ENCODE measurements around the gene SUDS3.
A peak's percentile ranks its signal among the peaks of the same experiment; 100 is the strongest.
"Not testable (repeated sequence)": the region's sequence is repeated elsewhere in the genome, so short reads cannot be mapped to it uniquely, and the experiment has no call there.

The SUDS3 gene

GRCh38 chr12:118347916-118348315 is 28.4 kb upstream of the SUDS3 start:
- no peak overlapping the region for H3K27ac Mint-ChIP-seq
- H3K36me3 Mint-ChIP-seq (ENCODE audit: low read depth) = peaks cover 4% of the 10 kb centered on the region
- ATAC-seq (no peak), DNase-seq (no peak)
- no peaks in the 10 kb centered on the region for H3K27me3 Mint-ChIP-seq
- no peaks in the 10 kb centered on the region for H3K9me3 Mint-ChIP-seq
- peaks cover 42% of the 10 kb centered on the region for H3K4me1 Mint-ChIP-seq
- H3K4me3 Mint-ChIP-seq = no peak overlapping the region

GRCh38 chr12:118350908-118351559 is 25.3 kb upstream of the SUDS3 start:
- Mint-ChIP-seq H3K27ac (no peak overlapping the region), H3K4me1 (peaks cover 55% of the 10 kb centered on the region), H3K9me3 (peaks cover 3% of the 10 kb centered on the region), H3K27me3 (no peaks in the 10 kb centered on the region), H3K4me3 (no peak overlapping the region), H3K36me3 (ENCODE audit: low read depth) (peaks cover 25% of the 10 kb centered on the region)
- no peak for ATAC-seq
- no peak for DNase-seq

GRCh38 chr12:118353721-118354120 is 22.6 kb upstream of the SUDS3 start:
- Mint-ChIP-seq H3K27me3 (no peaks in the 10 kb centered on the region), H3K9me3 (peaks cover 3% of the 10 kb centered on the region), H3K4me1 (peaks cover 60% of the 10 kb centered on the region), H3K27ac (no peak overlapping the region), H3K4me3 (no peak overlapping the region), H3K36me3 (ENCODE audit: low read depth) (peaks cover 26% of the 10 kb centered on the region)
- DNase-seq = no peak
- ATAC-seq = no peak

- not testable (repeated sequence) for H3K9me3 Mint-ChIP-seq, H3K4me3 Mint-ChIP-seq, DNase-seq, H3K27me3 Mint-ChIP-seq, ATAC-seq
- H3K4me1 Mint-ChIP-seq = peaks cover 58% of the 10 kb centered on the region
- H3K27ac Mint-ChIP-seq = peak overlapping the region; percentile 64
- H3K36me3 Mint-ChIP-seq (ENCODE audit: low read depth) = peaks cover 26% of the 10 kb centered on the region
Measured at GRCh38 chr12:118354503-118354902, 21.9 kb upstream of the SUDS3 start.

GRCh38 chr12:118354903-118355302 is 21.5 kb upstream of the SUDS3 start:
- peaks cover 26% of the 10 kb centered on the region for H3K36me3 Mint-ChIP-seq (ENCODE audit: low read depth)
- H3K27me3 Mint-ChIP-seq = no peaks in the 10 kb centered on the region
- H3K9me3 Mint-ChIP-seq = peaks cover 3% of the 10 kb centered on the region
- H3K27ac Mint-ChIP-seq = peak overlapping the region; percentile 64
- peak overlapping the region; percentile 21 for H3K4me3 Mint-ChIP-seq
- ATAC-seq = no peak
- peaks cover 60% of the 10 kb centered on the region for H3K4me1 Mint-ChIP-seq
- DNase-seq = no peak

- Mint-ChIP-seq H3K27me3 (no peaks in the 10 kb centered on the region), H3K27ac (peak overlapping the region; percentile 96), H3K9me3 (peaks cover 3% of the 10 kb centered on the region), H3K4me1 (peaks cover 63% of the 10 kb centered on the region), H3K4me3 (peak overlapping the region; percentile 28), H3K36me3 (ENCODE audit: low read depth) (peaks cover 26% of the 10 kb centered on the region)
- no peak for DNase-seq
- no peak for ATAC-seq
Measured at GRCh38 chr12:118355843-118356242, 20.5 kb upstream of the SUDS3 start.

GRCh38 chr12:118356809-118357256 is 19.5 kb upstream of the SUDS3 start:
- peaks cover 63% of the 10 kb centered on the region for H3K4me1 Mint-ChIP-seq
- peaks cover 3% of the 10 kb centered on the region for H3K9me3 Mint-ChIP-seq
- H3K36me3 Mint-ChIP-seq (ENCODE audit: low read depth) = peaks cover 26% of the 10 kb centered on the region
- peak overlapping the region; percentile 96 for H3K27ac Mint-ChIP-seq
- H3K27me3 Mint-ChIP-seq = no peaks in the 10 kb centered on the region
- DNase-seq = no peak
- H3K4me3 Mint-ChIP-seq = peak overlapping the region; percentile 93
- ATAC-seq = peak; percentile 47

GRCh38 chr12:118357257-118358007 is 18.9 kb upstream of the SUDS3 start:
- DNase-seq = peak; percentile 53
- Mint-ChIP-seq H3K4me1 (peaks cover 63% of the 10 kb centered on the region), H3K9me3 (peaks cover 3% of the 10 kb centered on the region), H3K36me3 (ENCODE audit: low read depth) (peaks cover 26% of the 10 kb centered on the region), H3K27me3 (no peaks in the 10 kb centered on the region), H3K27ac (peak overlapping the region; percentile 96), H3K4me3 (peak overlapping the region; percentile 93)
- ATAC-seq = peak; percentile 78

GRCh38 chr12:118358008-118358359 is 18.4 kb upstream of the SUDS3 start:
- H3K9me3 Mint-ChIP-seq = peaks cover 3% of the 10 kb centered on the region
- peak overlapping the region; percentile 96 for H3K27ac Mint-ChIP-seq
- peaks cover 62% of the 10 kb centered on the region for H3K4me1 Mint-ChIP-seq
- peaks cover 26% of the 10 kb centered on the region for H3K36me3 Mint-ChIP-seq (ENCODE audit: low read depth)
- ATAC-seq (no peak), DNase-seq (no peak)
- H3K4me3 Mint-ChIP-seq = peak overlapping the region; percentile 93
- H3K27me3 Mint-ChIP-seq = no peaks in the 10 kb centered on the region

GRCh38 chr12:118358612-118359540 is 17.5 kb upstream of the SUDS3 start:
- ATAC-seq (no peak), DNase-seq (no peak)
- Mint-ChIP-seq H3K27me3 (no peaks in the 10 kb centered on the region), H3K36me3 (ENCODE audit: low read depth) (peaks cover 19% of the 10 kb centered on the region), H3K4me3 (peak overlapping the region; percentile 93), H3K9me3 (peaks cover 3% of the 10 kb centered on the region), H3K4me1 (peaks cover 56% of the 10 kb centered on the region), H3K27ac (peak overlapping the region; percentile 96)

GRCh38 chr12:118359541-118359915 is 16.8 kb upstream of the SUDS3 start:
- peak; percentile 47 for ATAC-seq
- Mint-ChIP-seq H3K9me3 (peaks cover 3% of the 10 kb centered on the region), H3K36me3 (ENCODE audit: low read depth) (peaks cover 14% of the 10 kb centered on the region), H3K4me1 (peaks cover 54% of the 10 kb centered on the region), H3K27ac (peak overlapping the region; percentile 96), H3K4me3 (peak overlapping the region; percentile 93), H3K27me3 (no peaks in the 10 kb centered on the region)
- peak; percentile 26 for DNase-seq

- Mint-ChIP-seq H3K36me3 (ENCODE audit: low read depth) (peaks cover 3% of the 10 kb centered on the region), H3K9me3 (no peaks in the 10 kb centered on the region), H3K27ac (no peak overlapping the region), H3K4me3 (no peak overlapping the region), H3K4me1 (peaks cover 42% of the 10 kb centered on the region), H3K27me3 (no peaks in the 10 kb centered on the region)
- ATAC-seq = no peak
- DNase-seq = no peak
Measured at GRCh38 chr12:118361092-118361404, 15.3 kb upstream of the SUDS3 start.

- H3K27ac Mint-ChIP-seq = no peak overlapping the region
- H3K27me3 Mint-ChIP-seq = no peaks in the 10 kb centered on the region
- H3K4me1 Mint-ChIP-seq = peaks cover 34% of the 10 kb centered on the region
- ATAC-seq (no peak), DNase-seq (no peak)
- peaks cover 2% of the 10 kb centered on the region for H3K36me3 Mint-ChIP-seq (ENCODE audit: low read depth)
- no peaks in the 10 kb centered on the region for H3K9me3 Mint-ChIP-seq
- no peak overlapping the region for H3K4me3 Mint-ChIP-seq
Measured at GRCh38 chr12:118361889-118362288, 14.5 kb upstream of the SUDS3 start.

- Mint-ChIP-seq H3K4me1 (peaks cover 27% of the 10 kb centered on the region), H3K36me3 (ENCODE audit: low read depth) (no peaks in the 10 kb centered on the region), H3K27ac (no peak overlapping the region), H3K9me3 (no peaks in the 10 kb centered on the region), H3K4me3 (no peak overlapping the region), H3K27me3 (no peaks in the 10 kb centered on the region)
- DNase-seq (no peak), ATAC-seq (no peak)
Measured at GRCh38 chr12:118368821-118369220, 7.5 kb upstream of the SUDS3 start.
